ENCODE measurements around the gene GTSE1.

- TF ChIP-seq CTCF (IDR thresholded peaks at IDR 0.05) (no peak), POLR2A (IDR thresholded peaks at IDR 0.05) (no peak), EP300 (IDR thresholded peaks at IDR 0.05) (no peak)
Measured at GRCh38 chr22:46366801-46367706, 70.4 kb downstream of the GTSE1 start.
